ENCODE data around the gene DNAJC4.

DNA sequence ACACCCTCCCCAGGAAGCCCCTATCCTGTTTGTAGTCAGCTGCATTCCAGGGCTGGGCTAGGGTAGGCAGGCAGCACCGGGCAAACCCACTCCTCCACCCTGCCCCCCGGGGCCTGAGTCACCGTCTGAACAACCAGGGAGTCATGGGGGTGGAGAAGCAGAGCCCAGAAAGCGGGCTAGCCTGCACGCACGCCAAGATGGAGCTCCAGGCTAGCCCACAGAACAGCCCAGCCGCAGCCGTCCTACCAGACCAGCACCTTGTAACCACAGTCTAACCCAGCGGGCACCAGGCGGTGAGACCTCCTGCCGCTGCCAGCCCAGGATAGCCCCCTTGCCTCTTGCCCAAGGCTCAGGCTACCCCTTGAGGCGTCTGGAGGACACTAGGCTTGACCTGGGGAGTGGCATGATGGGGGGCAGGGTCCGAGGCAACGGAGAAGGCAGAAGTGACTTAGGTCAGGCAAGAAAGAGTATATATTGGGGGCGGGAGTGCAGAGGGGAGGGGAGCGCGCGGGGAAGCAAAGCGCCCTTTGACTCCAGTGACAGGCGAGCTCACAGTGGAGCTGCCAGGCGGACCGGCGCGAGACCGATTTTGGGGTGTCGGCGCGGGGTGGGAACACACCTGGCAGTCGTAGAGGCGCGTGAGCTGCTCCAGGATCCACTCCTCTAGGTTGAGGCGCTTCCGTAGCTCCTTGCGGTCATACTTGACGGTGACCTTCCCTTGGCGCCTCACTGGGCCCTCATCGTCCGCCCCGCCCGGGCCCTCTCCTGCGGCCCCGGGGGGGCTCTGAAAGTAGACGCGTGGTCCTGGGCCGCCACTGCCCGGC, 15.7 kb downstream of the DNAJC4 start:
- TF ChIP-seq, protein P1, sequence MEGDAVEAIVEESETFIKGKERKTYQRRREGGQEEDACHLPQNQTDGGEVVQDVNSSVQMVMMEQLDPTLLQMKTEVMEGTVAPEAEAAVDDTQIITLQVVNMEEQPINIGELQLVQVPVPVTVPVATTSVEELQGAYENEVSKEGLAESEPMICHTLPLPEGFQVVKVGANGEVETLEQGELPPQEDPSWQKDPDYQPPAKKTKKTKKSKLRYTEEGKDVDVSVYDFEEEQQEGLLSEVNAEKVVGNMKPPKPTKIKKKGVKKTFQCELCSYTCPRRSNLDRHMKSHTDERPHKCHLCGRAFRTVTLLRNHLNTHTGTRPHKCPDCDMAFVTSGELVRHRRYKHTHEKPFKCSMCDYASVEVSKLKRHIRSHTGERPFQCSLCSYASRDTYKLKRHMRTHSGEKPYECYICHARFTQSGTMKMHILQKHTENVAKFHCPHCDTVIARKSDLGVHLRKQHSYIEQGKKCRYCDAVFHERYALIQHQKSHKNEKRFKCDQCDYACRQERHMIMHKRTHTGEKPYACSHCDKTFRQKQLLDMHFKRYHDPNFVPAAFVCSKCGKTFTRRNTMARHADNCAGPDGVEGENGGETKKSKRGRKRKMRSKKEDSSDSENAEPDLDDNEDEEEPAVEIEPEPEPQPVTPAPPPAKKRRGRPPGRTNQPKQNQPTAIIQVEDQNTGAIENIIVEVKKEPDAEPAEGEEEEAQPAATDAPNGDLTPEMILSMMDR (IDR thresholded peaks at IDR 0.05) = no peak
- no peak for TF ChIP-seq POLR2A (IDR thresholded peaks at IDR 0.05)
